Amygdala (tissue), 56 donors: Measurements from ENCODE around the gene ARL4A.
"Not testable (repeated sequence)": the region's sequence is repeated elsewhere in the genome, so short reads cannot be mapped to it uniquely, and the experiment has no call there.

Source experiments
- DNase-seq, 56 donors: peaks; one replicate each; lab custom pipeline; 2025; lab: John Stamatoyannopoulos, UW

ARL4A gene

DNA sequence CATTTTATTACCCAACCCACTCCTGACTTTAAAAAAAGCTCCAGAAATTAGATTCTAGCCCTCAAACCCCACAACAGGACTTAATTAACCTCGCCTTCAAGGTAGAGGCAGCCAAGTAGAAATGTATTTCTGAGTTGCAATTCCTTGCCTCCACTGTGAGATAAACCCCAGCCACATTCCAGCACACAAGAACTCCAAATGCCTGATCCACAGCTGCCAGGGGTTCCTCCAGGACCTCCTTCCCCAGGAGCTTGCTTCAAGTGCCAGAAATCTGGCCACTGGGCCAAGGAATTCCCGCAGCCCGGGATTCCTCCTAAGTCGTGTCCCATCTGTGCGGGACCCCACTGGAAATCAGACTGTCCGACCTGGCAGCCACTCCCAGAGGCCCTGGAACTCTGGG is 25.9 kb upstream of the ARL4A start:
- DNase-seq: no peak

DNA sequence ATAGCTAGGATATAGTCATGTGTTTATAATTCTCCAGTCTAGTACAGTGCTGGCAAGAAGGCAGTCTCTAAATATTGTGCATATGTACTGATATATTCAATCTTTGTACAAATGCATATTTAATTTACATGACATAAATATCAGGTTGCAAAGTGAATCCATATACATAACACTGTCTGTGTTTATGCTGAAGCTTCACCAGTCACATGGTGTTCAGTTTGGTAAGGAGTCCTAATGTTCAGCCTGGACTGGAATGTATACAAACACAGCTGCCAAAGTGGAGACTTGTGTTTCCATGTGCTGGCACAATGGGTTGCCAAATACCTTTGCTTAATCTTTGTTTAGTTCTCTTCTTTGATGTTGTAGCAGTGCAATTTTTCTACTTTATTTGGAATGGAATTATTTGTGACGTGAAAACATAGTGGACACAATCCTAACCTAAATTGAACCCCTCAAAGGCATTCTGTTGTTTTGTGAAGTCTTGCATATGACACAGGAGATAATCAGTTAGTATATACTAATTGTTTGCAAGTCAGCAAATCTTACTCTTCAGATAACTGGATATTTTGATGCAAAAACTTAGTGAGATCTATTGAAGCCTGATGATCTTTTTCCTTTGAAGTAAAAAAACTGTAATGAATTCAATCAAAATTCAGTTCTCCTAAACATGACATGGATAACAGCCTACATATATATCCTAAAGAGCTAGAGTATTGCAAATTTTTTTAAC is 17.3 kb upstream of the ARL4A start:
- DNase-seq: no peak

DNA sequence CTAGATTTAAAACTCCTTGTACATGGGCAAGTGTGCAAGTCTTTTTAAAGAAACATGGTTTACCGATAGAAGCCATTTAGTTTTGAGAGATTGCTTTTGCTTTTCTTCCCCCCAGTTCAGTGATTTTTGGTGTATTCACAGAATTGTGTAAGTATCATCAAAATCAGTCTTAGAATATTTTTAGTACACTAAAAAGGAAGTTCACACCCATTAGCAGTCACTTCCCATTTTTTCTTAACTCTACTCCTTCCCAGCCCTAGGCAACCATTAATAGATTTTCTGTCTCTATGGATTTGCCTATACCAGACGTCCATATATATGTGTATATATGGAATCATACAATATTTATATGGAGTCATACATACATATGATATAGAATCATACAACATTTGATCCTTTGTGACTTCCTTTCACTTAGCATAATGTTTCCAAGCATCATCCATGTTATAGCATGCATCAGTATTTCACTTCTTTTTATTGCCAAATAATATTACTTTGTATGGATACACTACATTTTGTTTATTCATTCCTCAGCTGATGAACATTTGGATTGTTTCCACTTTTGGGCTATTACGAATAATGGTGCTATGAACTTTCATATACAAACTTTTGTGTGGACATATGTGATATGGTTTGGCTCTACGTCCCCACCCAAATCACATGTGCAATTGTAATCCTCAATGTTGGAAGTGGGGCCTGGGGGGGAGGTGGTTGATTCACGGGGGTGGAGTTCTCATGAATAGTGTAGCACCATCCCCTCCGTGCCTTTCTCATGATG is 16.5 kb upstream of the ARL4A start:
- DNase-seq: no peak

DNA sequence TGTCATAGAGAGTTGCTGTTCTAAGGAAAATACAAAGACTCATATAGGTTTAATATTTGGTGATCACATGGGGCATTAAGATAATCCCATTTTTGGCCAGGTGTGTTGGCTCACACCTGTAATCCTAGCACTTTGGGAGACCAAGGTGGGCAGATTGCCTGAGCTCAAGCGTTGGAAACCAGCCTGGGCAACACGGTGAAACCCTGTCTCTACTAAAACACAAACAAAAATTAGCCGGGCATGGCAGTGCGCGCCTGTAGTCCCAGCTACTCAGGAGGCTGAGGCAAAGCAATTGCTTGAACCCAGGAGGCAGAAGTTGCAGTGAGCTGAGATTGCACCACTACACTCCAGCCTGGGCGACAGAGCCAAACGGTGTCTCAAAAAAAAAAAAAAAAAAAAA is 14.0 kb upstream of the ARL4A start:
- not testable (repeated sequence) for DNase-seq

DNA sequence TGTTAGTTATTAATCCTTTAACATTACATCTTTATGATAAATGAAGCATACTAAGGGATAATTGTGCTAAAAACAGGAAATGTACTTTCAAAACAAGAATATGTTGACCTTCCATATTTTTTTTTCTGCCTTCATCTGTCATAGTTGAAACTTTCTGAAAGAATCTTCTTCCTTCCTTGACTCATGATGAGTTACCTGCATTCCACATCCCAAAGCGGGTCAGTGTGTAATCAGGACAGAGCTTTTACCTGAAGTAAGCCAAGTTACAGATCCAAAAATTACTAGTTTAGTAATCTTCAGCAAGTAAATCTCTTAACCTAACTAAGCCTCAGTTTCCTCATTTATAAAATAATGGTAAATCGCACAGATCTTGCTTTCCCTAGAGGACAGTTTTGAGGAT is 13.4 kb upstream of the ARL4A start:
- no peak for DNase-seq

DNA sequence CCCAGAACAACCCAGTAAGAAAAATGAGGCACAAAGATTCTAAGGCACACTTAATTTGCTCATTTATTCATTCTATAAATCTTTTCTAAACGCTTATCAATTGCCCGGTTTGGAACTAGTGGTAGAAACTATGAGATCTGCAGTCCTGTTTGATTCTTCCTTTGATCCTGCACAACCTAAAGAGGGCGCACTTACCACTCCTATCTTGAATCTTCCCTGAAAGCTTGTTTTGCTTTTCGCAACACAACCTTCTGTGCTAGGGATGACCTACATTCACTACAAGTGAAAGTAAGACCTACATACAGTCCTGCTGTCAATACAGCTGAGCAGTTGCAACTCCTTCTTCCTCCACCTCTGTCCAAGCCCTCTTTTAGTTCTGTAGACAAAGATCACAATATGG is 12.6 kb upstream of the ARL4A start:
- DNase-seq: no peak

DNA sequence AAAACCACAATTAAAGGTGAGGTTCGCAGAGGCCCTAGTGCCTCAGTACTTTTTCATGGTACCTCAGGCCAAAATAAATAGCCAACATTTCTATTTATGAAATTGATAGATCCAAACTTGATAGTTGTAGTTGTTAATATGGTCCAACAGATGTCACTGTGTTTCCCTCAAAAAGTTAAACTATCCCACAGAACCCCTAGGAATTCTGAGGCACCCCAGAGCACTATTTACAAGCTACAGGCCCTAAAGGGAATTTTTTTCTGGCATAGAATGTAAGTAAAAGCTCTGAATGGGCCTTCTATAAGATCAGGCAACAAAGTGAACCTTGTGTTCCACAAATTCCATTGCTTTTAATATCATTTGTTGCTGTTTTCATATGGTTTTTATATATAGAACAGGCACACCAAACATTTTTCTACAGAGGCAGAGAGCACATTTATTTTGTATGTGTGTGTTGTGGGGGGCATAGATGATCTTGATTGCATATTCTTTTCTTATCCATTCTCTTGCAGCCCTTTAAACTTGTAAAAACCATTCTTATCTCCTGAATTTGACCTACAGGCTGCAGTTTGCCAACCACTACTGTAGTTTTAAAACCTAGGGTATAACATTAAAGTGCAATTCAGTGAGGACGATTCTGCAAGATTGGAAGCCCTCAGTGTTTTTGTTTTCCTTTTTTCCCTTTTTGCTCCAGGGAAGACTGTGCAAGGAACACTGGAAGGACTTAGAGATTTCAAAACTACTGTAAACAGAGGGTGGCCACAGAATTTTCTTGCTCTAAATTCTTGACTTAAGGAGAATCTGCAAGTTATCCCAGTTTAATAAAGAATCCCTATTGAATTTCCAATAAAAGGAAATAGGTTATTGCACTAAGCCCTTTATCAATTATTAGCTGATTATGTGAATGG is 3.5 kb upstream of the ARL4A start:
- no peak for DNase-seq

DNA sequence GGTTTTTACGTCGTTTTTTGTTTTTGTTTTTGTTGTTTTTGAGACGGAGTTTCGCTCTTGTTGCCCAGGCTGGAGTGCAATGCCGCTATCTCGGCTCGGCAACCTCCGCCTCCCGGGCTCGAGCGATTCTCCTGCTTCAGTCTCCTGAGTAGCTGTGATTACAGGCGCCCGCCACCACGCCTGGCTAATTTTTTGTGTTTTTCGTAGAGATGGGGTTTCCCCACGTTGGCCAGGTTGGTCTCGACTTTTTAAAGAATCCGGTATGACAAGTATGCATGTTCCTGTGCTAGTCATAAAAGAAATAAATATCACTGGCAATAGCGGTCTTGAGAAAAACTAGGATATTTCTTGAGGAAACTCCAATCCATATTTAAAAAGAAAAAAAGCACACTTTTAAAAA is 2.7 kb upstream of the ARL4A start:
- DNase-seq: no peak

DNA sequence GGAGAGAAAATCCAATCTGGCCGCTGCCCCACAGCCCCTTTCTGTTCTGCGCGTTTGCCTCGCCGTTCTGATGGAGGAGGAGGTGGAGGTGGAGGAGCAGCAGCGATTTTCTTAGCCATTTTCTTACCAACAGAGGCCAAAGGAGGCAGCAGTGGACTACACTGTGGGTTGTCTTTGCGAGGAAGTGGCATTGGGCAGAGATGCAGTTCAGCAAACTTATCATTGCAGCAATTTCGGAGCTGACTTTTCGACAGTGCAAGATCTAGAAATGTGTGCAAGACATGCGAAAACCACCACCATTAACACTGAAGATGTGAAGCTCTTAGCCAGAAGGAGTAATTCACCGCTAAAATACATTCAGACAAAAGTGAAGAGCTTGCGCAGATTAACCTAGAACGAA is 1.9 kb upstream of the ARL4A start:
- peak in 25 of 56 donors; percentile 2 to 43 (median 11) for DNase-seq

DNA sequence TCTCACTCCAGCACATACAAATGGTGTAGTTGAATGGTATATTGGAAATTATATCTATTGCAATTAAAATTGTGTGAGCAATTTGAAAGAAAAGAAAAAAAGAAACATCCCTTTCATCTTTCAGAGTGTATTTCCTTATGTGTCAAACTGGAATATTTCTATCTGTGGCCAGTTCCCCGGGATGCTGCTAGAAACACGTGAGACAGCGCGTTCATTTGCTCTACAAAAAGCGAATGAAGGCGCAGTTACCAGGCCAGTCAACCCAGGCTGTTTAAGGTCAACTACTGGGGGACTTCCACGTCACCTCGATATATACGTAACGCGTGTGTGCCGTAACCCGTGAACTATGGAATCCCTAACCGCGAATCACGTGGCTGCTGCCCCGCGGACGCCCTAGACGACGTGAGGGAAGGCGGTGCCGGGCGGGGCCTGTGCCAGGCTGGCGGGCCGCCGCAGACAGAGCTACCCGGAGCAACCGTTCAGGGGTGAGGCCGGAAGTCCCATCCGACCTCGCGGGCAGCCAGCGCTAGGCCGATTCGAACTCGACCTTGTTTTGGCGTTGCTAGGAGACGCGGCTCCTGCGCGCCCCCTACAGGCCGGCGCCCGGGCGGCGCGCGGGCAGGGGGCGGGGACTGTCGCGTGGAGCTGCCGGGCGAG is 1.1 kb upstream of the ARL4A start:
- peak in 55 of 56 donors; percentile 45 to 90 (median 73) for DNase-seq

DNA sequence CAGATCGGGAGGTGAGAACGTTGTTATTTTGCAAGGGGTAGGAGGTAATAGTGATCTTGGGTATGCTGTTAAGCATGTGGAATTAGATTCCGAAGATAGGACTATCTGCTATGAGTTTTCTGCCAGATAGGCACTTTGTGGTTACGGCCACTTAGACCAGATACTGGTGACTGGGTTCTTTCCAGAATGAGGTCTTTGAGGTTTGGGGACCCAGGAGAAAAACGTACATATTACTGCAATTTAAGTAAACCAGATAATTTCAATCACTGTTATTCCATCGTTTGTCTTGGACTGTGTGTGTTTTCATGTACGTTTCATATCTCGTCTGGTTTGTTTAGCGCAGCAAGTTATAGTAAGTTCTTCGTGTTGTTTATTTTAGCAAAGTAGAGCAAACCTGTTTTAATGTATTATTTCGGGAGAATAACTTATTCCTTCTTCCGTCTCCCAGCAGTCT is 312 bp downstream of the ARL4A start:
- DNase-seq: no peak

DNA sequence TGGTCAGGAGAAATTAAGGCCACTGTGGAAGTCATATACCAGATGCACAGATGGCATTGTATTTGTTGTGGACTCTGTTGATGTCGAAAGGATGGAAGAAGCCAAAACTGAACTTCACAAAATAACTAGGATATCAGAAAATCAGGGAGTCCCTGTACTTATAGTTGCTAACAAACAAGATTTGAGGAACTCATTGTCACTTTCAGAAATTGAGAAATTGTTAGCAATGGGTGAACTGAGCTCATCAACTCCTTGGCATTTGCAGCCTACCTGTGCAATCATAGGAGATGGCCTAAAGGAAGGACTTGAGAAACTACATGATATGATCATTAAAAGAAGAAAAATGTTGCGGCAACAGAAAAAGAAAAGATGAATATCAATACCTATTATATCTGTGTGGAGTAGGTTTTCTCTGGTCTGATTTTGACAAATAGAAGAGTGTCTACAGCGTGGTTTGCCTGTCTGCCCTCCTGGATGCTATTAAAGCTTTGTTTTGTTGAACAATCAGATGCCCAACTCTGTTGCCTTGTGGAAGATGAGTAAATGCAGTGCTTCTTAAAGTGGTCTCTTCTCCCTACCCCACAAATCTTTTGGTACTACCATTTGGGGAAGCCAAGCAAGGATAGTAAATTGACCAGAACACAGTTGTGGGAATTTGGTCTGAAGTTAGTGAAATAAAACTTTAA is 1.2 kb downstream of the ARL4A start:
- DNase-seq: not testable (repeated sequence)

DNA sequence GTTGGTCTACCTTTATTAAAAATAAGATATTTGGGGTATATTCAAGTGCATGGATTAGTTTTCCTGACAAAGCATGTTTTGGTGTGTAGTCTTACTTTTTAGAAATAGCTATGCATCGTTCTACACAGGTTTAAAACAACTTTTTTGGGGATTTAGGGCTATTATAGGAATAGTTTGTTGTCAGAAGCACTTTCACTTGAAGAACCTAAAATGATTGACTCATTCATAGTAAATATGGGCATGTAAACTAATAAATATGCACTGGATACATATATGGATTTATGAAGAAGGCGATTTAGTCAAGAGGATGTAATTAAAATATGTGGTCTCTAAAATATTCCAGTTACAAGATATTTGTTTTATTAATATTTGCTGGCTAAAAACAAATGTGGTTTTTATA is 2.0 kb downstream of the ARL4A start:
- no peak for DNase-seq

DNA sequence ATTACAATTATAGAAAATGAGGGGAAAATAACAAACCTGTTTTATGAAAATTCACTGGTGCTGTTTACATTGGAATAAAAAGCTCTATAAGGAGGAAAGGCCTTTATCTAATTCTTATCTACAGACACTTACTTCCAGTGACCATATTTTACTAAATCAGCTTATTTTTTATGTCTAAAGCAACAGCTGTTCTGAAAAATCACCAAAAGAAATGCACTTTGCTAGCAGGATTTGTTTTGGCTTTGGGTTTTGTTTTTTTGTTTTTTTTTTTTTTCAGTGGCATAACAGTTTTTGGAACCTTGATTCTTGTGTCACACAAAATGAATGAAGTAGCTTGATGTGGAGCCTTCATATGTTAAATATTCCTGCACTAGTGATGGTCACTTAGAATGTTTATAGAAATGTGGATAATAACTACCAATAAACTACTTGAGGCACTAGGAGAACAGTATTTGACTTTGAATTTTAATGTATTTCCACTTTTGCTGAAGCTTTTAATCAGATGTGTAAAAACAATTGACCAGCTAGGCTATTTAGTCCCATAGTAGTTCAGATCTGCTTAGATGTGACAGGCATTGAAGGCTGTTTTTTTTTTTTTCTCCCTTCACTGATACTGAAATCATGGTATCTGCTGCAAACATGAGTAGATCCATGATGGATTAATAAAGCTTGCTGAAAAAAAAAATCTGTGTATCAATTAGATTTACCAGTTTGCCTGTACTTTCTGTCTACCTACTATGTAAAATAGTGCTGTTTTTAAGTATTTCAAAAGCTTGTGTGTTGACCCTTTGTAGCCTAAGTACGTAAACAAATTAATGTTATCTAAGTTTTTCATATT is 2.8 kb downstream of the ARL4A start:
- DNase-seq: no peak

DNA sequence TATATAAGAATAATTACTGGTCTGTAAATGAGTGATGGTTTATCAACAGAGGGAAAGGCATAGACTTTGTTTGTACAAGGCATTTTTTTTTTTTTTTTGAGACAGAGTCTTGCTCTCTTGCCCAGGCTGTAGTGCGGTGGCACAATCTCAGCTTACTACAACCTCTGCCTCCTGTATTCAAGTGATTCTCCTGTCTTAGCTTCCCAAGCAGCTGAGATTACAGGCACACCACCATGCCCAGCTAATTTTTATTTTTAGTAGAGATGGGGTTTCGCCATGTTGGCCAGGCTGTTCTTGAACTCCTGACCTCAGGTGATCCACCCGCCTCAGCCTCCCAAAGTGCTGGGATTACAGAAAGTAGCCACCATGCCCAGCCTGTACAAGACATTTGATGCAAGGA is 4.0 kb downstream of the ARL4A start:
- not testable (repeated sequence) for DNase-seq

DNA sequence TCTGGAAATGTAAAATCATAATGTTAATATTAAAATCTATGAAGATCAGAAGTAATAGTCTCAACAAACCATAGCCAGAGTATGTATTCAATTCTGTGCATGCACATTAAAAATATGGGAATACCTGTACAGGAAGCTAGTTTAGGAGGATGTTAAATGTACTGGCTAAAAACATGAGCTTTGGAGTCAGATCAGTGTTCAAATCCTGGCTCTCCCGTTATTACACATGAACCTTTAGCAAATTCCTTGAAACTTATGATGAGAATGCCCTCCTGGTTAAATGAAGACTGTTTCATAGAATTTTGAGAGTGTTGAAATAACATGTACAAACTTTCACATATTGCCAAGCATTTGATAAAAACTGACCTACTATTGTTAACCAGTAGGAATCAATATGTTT is 4.6 kb downstream of the ARL4A start:
- DNase-seq: no peak

DNA sequence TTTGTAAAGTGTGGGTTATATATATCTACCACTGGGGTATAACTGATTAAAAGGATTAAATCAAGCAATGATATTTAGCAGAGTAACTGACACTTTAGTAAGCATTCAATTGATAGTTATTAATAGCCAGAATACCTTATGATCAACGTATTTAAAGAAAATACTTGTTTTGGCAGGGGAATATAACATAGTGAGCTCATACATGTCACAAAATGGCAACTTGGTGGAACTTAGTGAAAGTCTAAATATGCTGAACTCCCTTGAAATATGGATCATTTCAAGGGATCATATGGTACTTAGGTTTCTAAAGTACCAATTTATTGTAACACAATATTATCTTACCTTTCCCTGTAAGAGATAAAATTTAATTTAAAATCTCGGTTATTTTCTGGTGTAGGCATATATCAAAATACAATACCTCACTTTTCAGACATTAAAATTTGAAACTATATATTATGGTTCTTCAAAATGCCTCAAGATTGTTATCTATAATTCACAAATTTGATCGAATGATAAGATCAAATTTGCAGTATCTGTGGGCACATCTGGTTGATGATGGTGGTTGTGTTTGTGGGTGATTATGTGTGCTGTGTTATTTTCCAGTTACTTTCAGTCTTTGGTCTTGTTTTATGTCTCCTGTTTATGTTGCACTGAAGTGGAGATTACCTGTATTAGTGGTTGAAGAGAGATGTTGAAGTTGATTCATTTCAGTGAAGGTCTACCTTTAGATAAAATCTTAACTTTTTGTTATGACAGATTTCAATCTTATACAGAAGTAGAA is 5.2 kb downstream of the ARL4A start:
- DNase-seq: no peak

DNA sequence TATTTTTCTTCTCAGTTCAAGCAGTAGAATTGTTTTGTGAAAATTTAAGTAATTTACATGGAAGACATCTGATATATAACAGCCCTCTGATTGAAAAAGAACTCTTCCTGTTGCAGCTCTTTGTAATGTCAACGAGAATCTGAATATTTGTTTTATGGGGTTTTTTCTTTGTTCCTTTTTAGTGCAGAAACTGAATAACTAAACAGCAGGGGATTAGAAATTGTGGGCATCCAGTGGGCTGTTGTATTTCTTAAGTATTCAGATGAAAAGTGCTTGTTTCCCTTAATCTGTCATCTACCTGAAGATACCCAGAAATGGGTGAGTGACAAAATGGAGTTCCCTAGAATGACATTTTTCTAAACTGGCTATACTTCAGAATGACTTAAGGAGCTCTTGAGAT is 7.4 kb downstream of the ARL4A start:
- DNase-seq: no peak
